GM12878 (cell line): ENCODE measurements around the gene SWI5. TPM values are rescaled to one million over a fixed set of nuclear protein-coding genes. Genes with fewer than 3 reads are reported as not detected.

Experiments
- ATAC-seq: fragments of 200-7000 bp; cut with Tn5 transposase; 3 replicates; pipeline ENCODE4 v1.9.1; 2020; ENCODE audit warnings: mild to moderate bottlenecking, moderate library complexity
- BruUV-seq: library from RNA; stranded (reverse); fragments of 400-500 nt; replicated peaks from 2 replicates; lab custom pipeline; 2021; lab: Mats Ljungman, UMichigan
- CTCF ChIA-PET: fragments of 300-600 bp; sonication (Branson Sonifier 250); formaldehyde crosslinking; extraction: SDS; loops from one replicate; lab custom pipeline; 2021; ENCODE audit warnings: inconsistent platforms; lab: Yijun Ruan, JAX
- POLR2A ChIA-PET: fragments of 350-600 bp; formaldehyde crosslinking; extraction: SDS; loops from one replicate; lab custom pipeline; 2021; ENCODE audit warnings: inconsistent platforms; lab: Charles Lee
- RAD21 ChIA-PET: fragments of 300-600 bp; sonication (Branson Sonifier 250); formaldehyde crosslinking; loops from one replicate; lab custom pipeline; 2023; ENCODE audit warnings: antibody characterized with exemption; ENCODE audit not compliant: unreplicated experiment; lab: Charles Lee
- SMC1A ChIA-PET: fragments of 300-600 bp; sonication (Branson Sonifier 250); formaldehyde crosslinking; loops from one replicate; lab custom pipeline; 2023; ENCODE audit not compliant: unreplicated experiment, uncharacterized antibody; lab: Charles Lee
- DNase-seq: peaks from one replicate; pipeline ENCODE4 v3.0.0-alpha.2; 2011; ENCODE audit warnings: low read depth, low spot score
- FAIRE-seq: peaks from 3 replicates; lab custom pipeline; 2011; peaks lifted over from hg19 to GRCh38; lab: Jason Lieb, UNC
- H2AFZ ChIP-seq: 2 replicates; pipeline ENCODE4 v1.6.0; 2011; ENCODE audit warnings: low read depth, low read length, control low read depth; ENCODE audit not compliant: control insufficient read depth
- H3K27ac ChIP-seq: 2 replicates; pipeline ENCODE4 v1.5.1; 2011; ENCODE audit warnings: control low read depth; ENCODE audit not compliant: control insufficient read depth, insufficient read depth
- H3K27me3 ChIP-seq, 2 experiments: replicated peaks in 1 of 2; 2 replicates each; pipeline versions ENCODE4 v1.6.0 to v1.6.1; 2011; ENCODE audit warnings: low read length in 1 of 2; ENCODE audit not compliant: control insufficient read depth in 2 of 2, insufficient read depth in 2 of 2
- H3K36me3 ChIP-seq, 2 experiments: 2 replicates each; pipeline ENCODE4 v1.5.1; 2011; ENCODE audit warnings: low read length in 1 of 2; ENCODE audit not compliant: control insufficient read depth in 2 of 2, insufficient read depth in 2 of 2
- H3K4me1 ChIP-seq: 2 replicates; pipeline ENCODE4 v1.6.1; 2011; ENCODE audit warnings: mild to moderate bottlenecking, low read length, moderate library complexity, mixed read lengths; ENCODE audit not compliant: control insufficient read depth, insufficient read depth
- H3K4me2 ChIP-seq: 2 replicates; pipeline ENCODE4 v1.6.0; 2011; ENCODE audit warnings: control low read depth; ENCODE audit not compliant: control insufficient read depth, insufficient read depth
- H3K4me3 ChIP-seq: fragments of 200-600 bp; sonication (generic); 2 replicates; pipeline ENCODE4 v1.5.1; 2016
- H3K79me2 ChIP-seq: 2 replicates; pipeline ENCODE4 v1.6.0; 2011; ENCODE audit warnings: low read length; ENCODE audit not compliant: control insufficient read depth, insufficient read depth
- H3K9ac ChIP-seq: 2 replicates; pipeline ENCODE4 v1.8.0; 2011; ENCODE audit warnings: low read length, control low read depth, mixed read lengths; ENCODE audit not compliant: control insufficient read depth, insufficient read depth
- H3K9me3 ChIP-seq: replicated peaks from 3 replicates; pipeline ENCODE4 v1.5.1; 2011; ENCODE audit warnings: mild to moderate bottlenecking, low read length; ENCODE audit not compliant: control insufficient read depth, insufficient read depth
- H4K20me1 ChIP-seq: 2 replicates; pipeline ENCODE4 v1.6.0; 2011; ENCODE audit not compliant: control insufficient read depth, insufficient read depth
- EZH2 ChIP-seq: IDR thresholded peaks from 2 replicates; pipeline ENCODE4 v1.6.1; 2012; ENCODE audit warnings: low read depth, mild to moderate bottlenecking, control low read depth, inconsistent platforms, low read length, borderline replicate concordance; ENCODE audit not compliant: control insufficient read depth
- FOXM1 ChIP-seq: IDR thresholded peaks from 2 replicates; pipeline ENCODE4 v1.6.1; 2012; ENCODE audit warnings: low read depth, mild to moderate bottlenecking, inconsistent platforms, low read length, moderate library complexity
- GABPA ChIP-seq: IDR thresholded peaks from 2 replicates; pipeline ENCODE4 v1.6.1; 2014; ENCODE audit warnings: antibody characterized with exemption, low read depth, mild to moderate bottlenecking, inconsistent platforms
- KLF5 ChIP-seq: fragments of 450-650 bp; IDR thresholded peaks from 2 replicates; pipeline ENCODE4 v1.6.1; 2014; ENCODE audit warnings: mild to moderate bottlenecking; ENCODE audit not compliant: partially characterized antibody
- MXI1 ChIP-seq: fragments of 150-350 bp; IDR thresholded peaks from 2 replicates; pipeline ENCODE4 v1.6.1; 2011; ENCODE audit warnings: low read depth, mild to moderate bottlenecking, inconsistent platforms, low read length, improper control_type of control experiment
- RAD51 ChIP-seq: fragments of 450-650 bp; IDR thresholded peaks from 2 replicates; pipeline ENCODE4 v1.6.1; 2016; ENCODE audit warnings: moderate library complexity, mild to moderate bottlenecking, inconsistent platforms
- SMARCA5 ChIP-seq: fragments of 450-650 bp; IDR thresholded peaks from 2 replicates; pipeline ENCODE4 v1.6.1; 2017; ENCODE audit warnings: mild to moderate bottlenecking
- SREBF1 ChIP-seq: IDR thresholded peaks from 2 replicates; pipeline ENCODE4 v1.6.1; 2012; ENCODE audit warnings: mild to moderate bottlenecking, low read length
- WGBS: methylation state at CpG from one replicate; pipeline ENCODE4 v1.1.6; 2016; ENCODE audit warnings: low lambda C conversion rate; ENCODE audit not compliant: insufficient replicate concordance, insufficient coverage; ENCODE audit errors: missing lambda C conversion rate; 5-methylcytosine and 5-hydroxymethylcytosine counted together
- in situ Hi-C: fragments of 300-500 bp; cut with MboI; formaldehyde crosslinking; loops from 9 replicates; pipeline ENCODE4 v1.14.3; 2018; ENCODE audit warnings: mixed read lengths
- intact Hi-C: fragments of 100-400 bp; cut with micrococcal nuclease; formaldehyde crosslinking; loops from one replicate; pipeline ENCODE4 v1.14.2; 2022; ENCODE audit not compliant: unreplicated experiment
- polyA plus RNA-seq, 11 experiments: library from polyadenylated mRNA; depleted of rRNA in 4 of 11; unstranded in 6 of 11; stranded (reverse) in 5 of 11; fragments of >200 nt; fragmentation: Nextera tagmentation in 4 of 11; fragmentation: Illumina TruSeq in 1 of 11; extraction: Ambion mirVana in 4 of 11; extraction: Trizol in 1 of 11; gene quantifications; 1 replicate in 1 of 11; 2 replicates in 10 of 11; pipeline versions ENCODE4 v1.2.1 to v1.2.3, GENCODE V29; 2011 to 2016; ENCODE audit warnings: inconsistent platforms in 2 of 11, missing spikeins in 2 of 11, low read depth in 1 of 11
- total RNA-seq, 4 experiments: library from RNA; depleted of rRNA in 3 of 4; stranded (reverse); fragments of >200 nt in 3 of 4; fragmentation: Illumina TruSeq in 1 of 4; extraction: Trizol in 1 of 4; gene quantifications; 2 replicates each; pipeline versions ENCODE4 v1.2.1 to v1.2.3, GENCODE V29; 2013 to 2021
- TF ChIP-seq, protein P1 (sequence below): fragments of 450-650 bp; IDR thresholded peaks from 2 replicates; pipeline ENCODE4 v1.6.1; 2018; ENCODE audit warnings: mild to moderate bottlenecking, low read depth, moderate library complexity; ENCODE audit not compliant: partially characterized antibody
- TF ChIP-seq, protein P2 (sequence below): fragments of 450-650 bp; formaldehyde crosslinking; IDR thresholded peaks from 2 replicates; pipeline ENCODE4 v1.5.0; 2022; ENCODE audit warnings: mild to moderate bottlenecking, missing genetic modification characterization
- TF ChIP-seq, protein P3 (sequence below): fragments of 450-650 bp; IDR thresholded peaks from 2 replicates; pipeline ENCODE4 v1.6.1; 2016; ENCODE audit warnings: mild to moderate bottlenecking
- TF ChIP-seq, protein P4 (sequence below): fragments of 450-650 bp; IDR thresholded peaks from 2 replicates; pipeline ENCODE4 v1.6.1; 2017; ENCODE audit warnings: low read depth, mild to moderate bottlenecking, moderate library complexity

SWI5 gene
- total and polyA plus RNA-seq, 10 of the 15 experiments (the other 5 are each of a cell fraction or from before 2014, with no cell fraction given): 13.3 to 36.2 (median 18.1) TPM

DNA sequence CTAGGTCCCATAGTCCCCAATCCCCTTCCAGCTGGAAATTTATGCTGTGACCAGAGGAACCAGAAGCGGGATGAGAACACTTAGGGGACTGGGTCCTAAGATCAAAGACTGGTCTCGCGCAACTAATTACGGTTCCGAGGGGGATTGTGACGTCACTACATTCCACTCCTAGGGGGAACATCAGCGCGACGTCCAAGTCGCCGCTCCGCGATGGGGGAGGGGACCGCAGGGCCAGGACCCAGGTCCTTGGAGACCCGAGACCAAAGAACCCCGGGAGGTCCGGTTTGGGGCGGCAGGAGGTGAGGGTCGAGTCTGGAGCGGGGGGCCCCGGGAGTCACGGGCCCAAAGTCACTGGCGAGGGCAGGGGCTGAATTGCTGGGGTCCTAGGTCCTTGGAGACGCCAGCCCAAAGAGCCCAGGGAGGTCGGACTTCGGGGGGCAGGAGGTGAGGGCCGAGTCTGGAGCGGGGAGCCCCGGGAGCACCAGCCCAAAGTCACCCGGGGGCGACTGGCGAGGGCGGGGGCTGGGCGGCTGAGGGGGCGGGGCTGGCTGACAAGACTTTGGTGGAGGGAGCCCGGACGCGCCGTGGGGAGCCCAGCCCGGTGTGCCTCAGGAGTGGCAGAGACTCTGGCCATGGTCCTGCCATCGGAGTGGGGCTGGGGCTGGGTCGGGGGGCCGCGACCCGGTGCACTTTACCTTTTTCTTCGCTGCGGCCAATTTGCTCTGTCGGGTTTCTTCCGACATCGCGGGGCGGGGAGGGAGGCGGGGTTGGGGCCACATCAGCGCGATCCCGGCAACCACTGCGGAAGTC lies 673 bp upstream of the SWI5 start, which contains the start of gene GOLGA2:
Gene GOLGA2, minus strand, starts transcription at position 810 of the 810 bp plus-strand sequence. Its CDS starts 31 bp downstream, at position 779.
- ATAC-seq (peak; percentile 86), FAIRE-seq (no peak), DNase-seq (no peak)
- Histone ChIP-seq H3K4me3 (peak within 1 kb of the TSS; percentile 99), H3K27me3 (no peaks in the 10 kb centered on the region), H3K9ac (peak within 1 kb of the TSS; percentile 95), H3K27ac (peak within 1 kb of the TSS; percentile 89), H4K20me1 (no peaks in the 10 kb centered on the region), H3K9me3 (no peaks in the 10 kb centered on the region), H3K79me2 (peaks cover 20% of the 10 kb centered on the region), H3K36me3 (peaks cover 2 to 7% of the 10 kb centered on the region in 2 experiments), H3K4me1 (0 out of 2 replicates have a peak, but pooled peaks cover 4% of the 10 kb centered on the region), H2AFZ (peak within 1 kb of the TSS; percentile 89), H3K4me2 (peak within 1 kb of the TSS; percentile 97)
- SMC1A ChIA-PET: interaction anchor here (0.9 to 1.2 kb wide), 4 partner anchors 17 to 115 kb away, joined by 3 to 5 read pairs (median 4); partner anchors contain the start of gene BBLN
- no TSS peak for BruUV-seq
- POLR2A ChIA-PET: interaction anchor here (0.6 to 1.3 kb wide), 12 partner anchors 10 to 203 kb away, joined by 3 to 7 read pairs (median 3); partner anchors contain the start of gene URM1
- in situ Hi-C loops (no loop called here), intact Hi-C loops (loop anchor here (1.0 kb wide), 1 partner anchor 47 kb away; the partner anchor contains the start of genes COQ4 and TRUB2)
- CTCF ChIA-PET: interaction anchor here (0.5 kb wide), 1 partner anchor 1351 kb away, joined by 3 read pairs; the partner anchor contains the start of gene NTMT1
- RAD21 ChIA-PET: interaction anchor here (0.9 to 1.0 kb wide), 2 partner anchors 20 to 147 kb away, joined by 3 to 4 read pairs; no protein-coding TSS in a partner anchor
- WGBS: 2% methylated on average over 34 of the region's 57 CpGs
- TF ChIP-seq, protein P1, sequence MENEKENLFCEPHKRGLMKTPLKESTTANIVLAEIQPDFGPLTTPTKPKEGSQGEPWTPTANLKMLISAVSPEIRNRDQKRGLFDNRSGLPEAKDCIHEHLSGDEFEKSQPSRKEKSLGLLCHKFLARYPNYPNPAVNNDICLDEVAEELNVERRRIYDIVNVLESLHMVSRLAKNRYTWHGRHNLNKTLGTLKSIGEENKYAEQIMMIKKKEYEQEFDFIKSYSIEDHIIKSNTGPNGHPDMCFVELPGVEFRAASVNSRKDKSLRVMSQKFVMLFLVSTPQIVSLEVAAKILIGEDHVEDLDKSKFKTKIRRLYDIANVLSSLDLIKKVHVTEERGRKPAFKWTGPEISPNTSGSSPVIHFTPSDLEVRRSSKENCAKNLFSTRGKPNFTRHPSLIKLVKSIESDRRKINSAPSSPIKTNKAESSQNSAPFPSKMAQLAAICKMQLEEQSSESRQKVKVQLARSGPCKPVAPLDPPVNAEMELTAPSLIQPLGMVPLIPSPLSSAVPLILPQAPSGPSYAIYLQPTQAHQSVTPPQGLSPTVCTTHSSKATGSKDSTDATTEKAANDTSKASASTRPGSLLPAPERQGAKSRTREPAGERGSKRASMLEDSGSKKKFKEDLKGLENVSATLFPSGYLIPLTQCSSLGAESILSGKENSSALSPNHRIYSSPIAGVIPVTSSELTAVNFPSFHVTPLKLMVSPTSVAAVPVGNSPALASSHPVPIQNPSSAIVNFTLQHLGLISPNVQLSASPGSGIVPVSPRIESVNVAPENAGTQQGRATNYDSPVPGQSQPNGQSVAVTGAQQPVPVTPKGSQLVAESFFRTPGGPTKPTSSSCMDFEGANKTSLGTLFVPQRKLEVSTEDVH: no peak
- TF ChIP-seq, protein P2, sequence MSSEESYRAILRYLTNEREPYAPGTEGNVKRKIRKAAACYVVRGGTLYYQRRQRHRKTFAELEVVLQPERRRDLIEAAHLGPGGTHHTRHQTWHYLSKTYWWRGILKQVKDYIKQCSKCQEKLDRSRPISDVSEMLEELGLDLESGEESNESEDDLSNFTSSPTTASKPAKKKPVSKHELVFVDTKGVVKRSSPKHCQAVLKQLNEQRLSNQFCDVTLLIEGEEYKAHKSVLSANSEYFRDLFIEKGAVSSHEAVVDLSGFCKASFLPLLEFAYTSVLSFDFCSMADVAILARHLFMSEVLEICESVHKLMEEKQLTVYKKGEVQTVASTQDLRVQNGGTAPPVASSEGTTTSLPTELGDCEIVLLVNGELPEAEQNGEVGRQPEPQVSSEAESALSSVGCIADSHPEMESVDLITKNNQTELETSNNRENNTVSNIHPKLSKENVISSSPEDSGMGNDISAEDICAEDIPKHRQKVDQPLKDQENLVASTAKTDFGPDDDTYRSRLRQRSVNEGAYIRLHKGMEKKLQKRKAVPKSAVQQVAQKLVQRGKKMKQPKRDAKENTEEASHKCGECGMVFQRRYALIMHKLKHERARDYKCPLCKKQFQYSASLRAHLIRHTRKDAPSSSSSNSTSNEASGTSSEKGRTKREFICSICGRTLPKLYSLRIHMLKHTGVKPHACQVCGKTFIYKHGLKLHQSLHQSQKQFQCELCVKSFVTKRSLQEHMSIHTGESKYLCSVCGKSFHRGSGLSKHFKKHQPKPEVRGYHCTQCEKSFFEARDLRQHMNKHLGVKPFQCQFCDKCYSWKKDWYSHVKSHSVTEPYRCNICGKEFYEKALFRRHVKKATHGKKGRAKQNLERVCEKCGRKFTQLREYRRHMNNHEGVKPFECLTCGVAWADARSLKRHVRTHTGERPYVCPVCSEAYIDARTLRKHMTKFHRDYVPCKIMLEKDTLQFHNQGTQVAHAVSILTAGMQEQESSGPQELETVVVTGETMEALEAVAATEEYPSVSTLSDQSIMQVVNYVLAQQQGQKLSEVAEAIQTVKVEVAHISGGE: no peak
- no peak for TF ChIP-seq KLF5
- no peak for TF ChIP-seq RAD51
- TF ChIP-seq MXI1: no peak
- TF ChIP-seq, protein P3, sequence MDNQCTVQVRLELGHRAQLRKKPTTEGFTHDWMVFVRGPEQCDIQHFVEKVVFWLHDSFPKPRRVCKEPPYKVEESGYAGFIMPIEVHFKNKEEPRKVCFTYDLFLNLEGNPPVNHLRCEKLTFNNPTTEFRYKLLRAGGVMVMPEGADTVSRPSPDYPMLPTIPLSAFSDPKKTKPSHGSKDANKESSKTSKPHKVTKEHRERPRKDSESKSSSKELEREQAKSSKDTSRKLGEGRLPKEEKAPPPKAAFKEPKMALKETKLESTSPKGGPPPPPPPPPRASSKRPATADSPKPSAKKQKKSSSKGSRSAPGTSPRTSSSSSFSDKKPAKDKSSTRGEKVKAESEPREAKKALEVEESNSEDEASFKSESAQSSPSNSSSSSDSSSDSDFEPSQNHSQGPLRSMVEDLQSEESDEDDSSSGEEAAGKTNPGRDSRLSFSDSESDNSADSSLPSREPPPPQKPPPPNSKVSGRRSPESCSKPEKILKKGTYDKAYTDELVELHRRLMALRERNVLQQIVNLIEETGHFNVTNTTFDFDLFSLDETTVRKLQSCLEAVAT: no peak
- TF ChIP-seq GABPA: no peak
- TF ChIP-seq FOXM1: no peak
- no peak for TF ChIP-seq EZH2
- no peak for TF ChIP-seq SMARCA5
- TF ChIP-seq, protein P4, sequence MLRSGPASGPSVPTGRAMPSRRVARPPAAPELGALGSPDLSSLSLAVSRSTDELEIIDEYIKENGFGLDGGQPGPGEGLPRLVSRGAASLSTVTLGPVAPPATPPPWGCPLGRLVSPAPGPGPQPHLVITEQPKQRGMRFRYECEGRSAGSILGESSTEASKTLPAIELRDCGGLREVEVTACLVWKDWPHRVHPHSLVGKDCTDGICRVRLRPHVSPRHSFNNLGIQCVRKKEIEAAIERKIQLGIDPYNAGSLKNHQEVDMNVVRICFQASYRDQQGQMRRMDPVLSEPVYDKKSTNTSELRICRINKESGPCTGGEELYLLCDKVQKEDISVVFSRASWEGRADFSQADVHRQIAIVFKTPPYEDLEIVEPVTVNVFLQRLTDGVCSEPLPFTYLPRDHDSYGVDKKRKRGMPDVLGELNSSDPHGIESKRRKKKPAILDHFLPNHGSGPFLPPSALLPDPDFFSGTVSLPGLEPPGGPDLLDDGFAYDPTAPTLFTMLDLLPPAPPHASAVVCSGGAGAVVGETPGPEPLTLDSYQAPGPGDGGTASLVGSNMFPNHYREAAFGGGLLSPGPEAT: no peak; the same call in 1 of the 2 replicates
- no peak for TF ChIP-seq SREBF1
